Peyer's patch (tissue), 4 donors: ENCODE results near the gene FSTL3.

Experiments
- POLR2A ChIP-seq, 2 donors: fragments of 450-650 bp; IDR thresholded peaks; one replicate each; pipeline ENCODE4 v1.5.1; 2017; ENCODE audit warnings: antibody characterized with exemption in 2 of 2, mild to moderate bottlenecking in 2 of 2, moderate library complexity in 2 of 2
- TF ChIP-seq, protein P1 (sequence below), 6 experiments: fragments of 450-650 bp in 4 of 6; fragments of 200-600 bp in 2 of 6; sonication (generic) in 1 of 6; IDR thresholded peaks; one replicate each; pipeline ENCODE4 v1.5.1; 2017 to 2019; ENCODE audit warnings: antibody characterized with exemption in 6 of 6, mild to moderate bottlenecking in 3 of 6, moderate library complexity in 1 of 6

GRCh38 chr19:663682-664117, 12.5 kb upstream of the FSTL3 start:
- TF ChIP-seq, protein P1, sequence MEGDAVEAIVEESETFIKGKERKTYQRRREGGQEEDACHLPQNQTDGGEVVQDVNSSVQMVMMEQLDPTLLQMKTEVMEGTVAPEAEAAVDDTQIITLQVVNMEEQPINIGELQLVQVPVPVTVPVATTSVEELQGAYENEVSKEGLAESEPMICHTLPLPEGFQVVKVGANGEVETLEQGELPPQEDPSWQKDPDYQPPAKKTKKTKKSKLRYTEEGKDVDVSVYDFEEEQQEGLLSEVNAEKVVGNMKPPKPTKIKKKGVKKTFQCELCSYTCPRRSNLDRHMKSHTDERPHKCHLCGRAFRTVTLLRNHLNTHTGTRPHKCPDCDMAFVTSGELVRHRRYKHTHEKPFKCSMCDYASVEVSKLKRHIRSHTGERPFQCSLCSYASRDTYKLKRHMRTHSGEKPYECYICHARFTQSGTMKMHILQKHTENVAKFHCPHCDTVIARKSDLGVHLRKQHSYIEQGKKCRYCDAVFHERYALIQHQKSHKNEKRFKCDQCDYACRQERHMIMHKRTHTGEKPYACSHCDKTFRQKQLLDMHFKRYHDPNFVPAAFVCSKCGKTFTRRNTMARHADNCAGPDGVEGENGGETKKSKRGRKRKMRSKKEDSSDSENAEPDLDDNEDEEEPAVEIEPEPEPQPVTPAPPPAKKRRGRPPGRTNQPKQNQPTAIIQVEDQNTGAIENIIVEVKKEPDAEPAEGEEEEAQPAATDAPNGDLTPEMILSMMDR (IDR thresholded peaks at IDR 0.05), result no peak
- no peak for TF ChIP-seq POLR2A (IDR thresholded peaks at IDR 0.05)
